Measurements from ENCODE around the gene MFSD11.
"Not testable (repeated sequence)": the region's sequence is repeated elsewhere in the genome, so short reads cannot be mapped to it uniquely, and the experiment has no call there.

MFSD11 gene

GRCh38 chr17:76696763-76697701 lies 40.9 kb upstream of the MFSD11 start:
- H3K9me2 ChIP-seq (replicated peaks; ENCODE audit: low read depth, low read length): no peaks in the 10 kb centered on the region
- H3K4me3 ChIP-seq (ENCODE audit: low read length, poor library complexity, severe bottlenecking): no peak overlapping the region
- TF ChIP-seq CTCF (conservative IDR thresholded peaks at IDR 0.05; ENCODE audit: low read length) (no peak), EZH2phosphoT487 (IDR thresholded peaks at IDR 0.05; ENCODE audit: borderline replicate concordance) (no peak)
- H3F3A ChIP-seq (ENCODE audit: low read depth): no peaks in the 10 kb centered on the region
- H3K36me3 ChIP-seq (ENCODE audit: insufficient read depth, low read length): no peaks in the 10 kb centered on the region
- no peak overlapping the region for H3K4me2 ChIP-seq (ENCODE audit: low read depth, low read length, poor library complexity, severe bottlenecking)
- H2AFZ ChIP-seq (ENCODE audit: low read length): no peak overlapping the region
- no peak overlapping the region for H3K9ac ChIP-seq (ENCODE audit: low read depth, low read length, poor library complexity, severe bottlenecking)
- no peaks in the 10 kb centered on the region for H3K9me3 ChIP-seq (ENCODE audit: insufficient read depth, low read depth, low read length)
- no peaks in the 10 kb centered on the region for H3K27me3 ChIP-seq (ENCODE audit: insufficient read depth, low read length, poor library complexity, severe bottlenecking)
- no peaks in the 10 kb centered on the region for H4K20me1 ChIP-seq (ENCODE audit: insufficient read depth, low read length, poor library complexity, severe bottlenecking)
- no peaks in the 10 kb centered on the region for H3K79me2 ChIP-seq (ENCODE audit: insufficient read depth, low read length)
- H3K4me1 ChIP-seq (ENCODE audit: insufficient read depth, low read length, poor library complexity, severe bottlenecking): no peaks in the 10 kb centered on the region

- TF ChIP-seq CTCF (conservative IDR thresholded peaks at IDR 0.05; ENCODE audit: low read length) (no peak), EZH2phosphoT487 (IDR thresholded peaks at IDR 0.05; ENCODE audit: borderline replicate concordance) (no peak)
- no peaks in the 10 kb centered on the region for H3K27me3 ChIP-seq (ENCODE audit: insufficient read depth, low read length, poor library complexity, severe bottlenecking)
- no peaks in the 10 kb centered on the region for H3K79me2 ChIP-seq (ENCODE audit: insufficient read depth, low read length)
- H3K4me2 ChIP-seq (ENCODE audit: low read depth, low read length, poor library complexity, severe bottlenecking): no peak overlapping the region
- H3F3A ChIP-seq (ENCODE audit: low read depth): no peaks in the 10 kb centered on the region
- no peak overlapping the region for H3K4me3 ChIP-seq (ENCODE audit: low read length, poor library complexity, severe bottlenecking)
- no peak overlapping the region for H3K9ac ChIP-seq (ENCODE audit: low read depth, low read length, poor library complexity, severe bottlenecking)
- H3K36me3 ChIP-seq (ENCODE audit: insufficient read depth, low read length): no peaks in the 10 kb centered on the region
- H3K4me1 ChIP-seq (ENCODE audit: insufficient read depth, low read length, poor library complexity, severe bottlenecking): no peaks in the 10 kb centered on the region
- no peaks in the 10 kb centered on the region for H4K20me1 ChIP-seq (ENCODE audit: insufficient read depth, low read length, poor library complexity, severe bottlenecking)
- H2AFZ ChIP-seq (ENCODE audit: low read length): no peak overlapping the region
- H3K9me2 ChIP-seq (replicated peaks; ENCODE audit: low read depth, low read length): no peaks in the 10 kb centered on the region
- no peaks in the 10 kb centered on the region for H3K9me3 ChIP-seq (ENCODE audit: insufficient read depth, low read depth, low read length)
These were observed 40.0 kb upstream of the MFSD11 start for GRCh38 chr17:76697702-76698465.

- not testable (repeated sequence) for H3K27me3 ChIP-seq (ENCODE audit: insufficient read depth, low read length, poor library complexity, severe bottlenecking)
These were observed 39.4 kb upstream of the MFSD11 start for GRCh38 chr17:76698466-76698977.

More at GRCh38 chr17:76698466-76698977, 39.4 kb upstream of the MFSD11 start:
- H3K4me1 ChIP-seq (ENCODE audit: insufficient read depth, low read length, poor library complexity, severe bottlenecking); H3K9me3 ChIP-seq (ENCODE audit: insufficient read depth, low read depth, low read length); H3K79me2 ChIP-seq (ENCODE audit: insufficient read depth, low read length); H3K4me2 ChIP-seq (ENCODE audit: low read depth, low read length, poor library complexity, severe bottlenecking); H3K4me3 ChIP-seq (ENCODE audit: low read length, poor library complexity, severe bottlenecking); H3K9me2 ChIP-seq (replicated peaks; ENCODE audit: low read depth, low read length); H3K9ac ChIP-seq (ENCODE audit: low read depth, low read length, poor library complexity, severe bottlenecking); H2AFZ ChIP-seq (ENCODE audit: low read length); H3F3A ChIP-seq (ENCODE audit: low read depth); H3K36me3 ChIP-seq (ENCODE audit: insufficient read depth, low read length); H4K20me1 ChIP-seq (ENCODE audit: insufficient read depth, low read length, poor library complexity, severe bottlenecking): not testable (repeated sequence)

Measured in Loucy (cell line).